PC-3 (cell line): Measurements from ENCODE around the gene CPN2.

Source experiments
- CTCF ChIP-seq: fragments of 300-600 bp; sonication (generic); conservative IDR thresholded peaks from 2 replicates; pipeline ENCODE4 v1.5.1; 2017; ENCODE audit warnings: antibody characterized with exemption, low read depth, mild to moderate bottlenecking, low read length
- EZH2 ChIP-seq: fragments of 300-600 bp; sonication (generic); IDR thresholded peaks from one replicate; pipeline ENCODE4 v1.6.1; 2017; ENCODE audit warnings: antibody characterized with exemption, mild to moderate bottlenecking, low read length; ENCODE audit not compliant: unreplicated experiment
- EZH2phosphoT487 ChIP-seq: fragments of 300-600 bp; sonication (generic); IDR thresholded peaks from 2 replicates; pipeline ENCODE4 v1.6.1; 2018; ENCODE audit warnings: mild to moderate bottlenecking, antibody characterized with exemption, low read length, borderline replicate concordance

DNA sequence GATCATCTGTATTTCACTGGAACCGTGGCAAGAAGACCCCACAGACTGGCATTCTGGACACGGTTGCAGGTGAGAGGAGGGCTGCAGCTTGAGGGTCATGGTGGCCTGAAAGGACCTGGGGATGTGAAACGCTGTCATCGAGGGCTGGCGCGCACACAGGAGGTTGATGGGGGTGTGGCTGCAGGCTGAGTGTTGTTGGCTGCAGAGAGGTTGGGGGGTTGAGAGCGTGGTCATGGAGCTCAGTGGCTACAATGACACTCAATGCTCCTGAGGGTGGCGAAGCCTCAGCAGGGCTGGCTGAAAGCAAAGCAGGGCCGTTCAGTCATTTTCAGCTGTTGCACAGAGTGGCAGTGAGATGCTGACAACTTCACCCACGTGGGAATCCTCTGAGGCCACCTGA is 21.0 kb downstream of the CPN2 start:
- no peak for TF ChIP-seq CTCF
- no peak for TF ChIP-seq EZH2phosphoT487
- TF ChIP-seq EZH2 = no peak
